ENCODE data around the gene GPR26.
"Not testable (repeated sequence)": the region's sequence is repeated elsewhere in the genome, so short reads cannot be mapped to it uniquely, and the experiment has no call there.

Gene GPR26

GRCh38 chr10:123721441-123722049 is 55.4 kb downstream of the GPR26 start:
- no peak for DNase-seq (ENCODE audit: extremely low read depth, low read depth)
- no peak for TF ChIP-seq CTCF (IDR thresholded peaks at IDR 0.05; ENCODE audit: low read depth, low read length)

GRCh38 chr10:123722351-123722750 is 56.2 kb downstream of the GPR26 start:
- no peak for DNase-seq (ENCODE audit: extremely low read depth, low read depth)
- no peak for TF ChIP-seq CTCF (IDR thresholded peaks at IDR 0.05; ENCODE audit: low read depth, low read length)

DNA sequence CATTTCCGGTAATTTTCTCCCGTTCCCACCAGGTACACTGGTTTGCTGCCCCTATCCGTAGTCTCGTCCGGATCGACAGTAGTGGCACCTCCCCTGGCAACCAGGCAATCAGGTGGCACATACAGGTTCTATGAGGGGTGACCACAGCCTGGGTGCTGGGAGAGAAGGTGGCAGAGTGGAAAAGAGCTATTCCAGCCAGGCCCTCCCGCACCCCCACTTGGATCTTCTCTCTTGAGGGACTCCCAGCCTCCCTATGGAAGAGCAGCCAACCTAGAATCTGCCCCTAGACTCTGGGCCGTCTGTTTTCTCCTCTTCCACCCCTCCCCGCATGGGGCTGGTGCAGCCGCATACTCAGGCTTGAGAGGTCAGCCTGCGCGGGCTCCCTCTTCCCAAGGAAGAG is 58.6 kb downstream of the GPR26 start:
- DNase-seq (ENCODE audit: extremely low read depth, low read depth): no peak

DNA sequence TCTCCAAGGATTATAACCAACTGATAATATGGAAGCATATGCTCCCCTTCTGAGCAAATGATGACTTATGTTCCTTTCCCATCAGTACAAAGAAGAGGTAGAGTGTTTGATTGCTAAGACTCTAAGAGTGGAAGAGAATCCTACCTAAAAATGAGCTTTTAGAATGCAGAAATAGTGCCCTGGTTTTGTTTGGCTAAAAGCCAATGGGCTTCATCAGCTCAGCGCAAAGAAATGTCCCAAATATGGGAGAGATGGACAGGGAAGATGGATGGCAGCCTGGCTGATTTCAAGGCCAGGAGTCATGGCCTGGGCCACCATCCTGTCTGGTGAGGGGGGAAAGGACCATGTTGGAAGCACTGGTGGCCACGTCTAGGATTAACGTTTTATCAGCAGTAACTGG is 60.2 kb downstream of the GPR26 start:
- TF ChIP-seq CTCF (IDR thresholded peaks at IDR 0.05; ENCODE audit: low read depth, low read length): no peak
- DNase-seq (ENCODE audit: extremely low read depth, low read depth): no peak

More for the DNA sequence above, 58.6 kb downstream of the GPR26 start:
- TF ChIP-seq CTCF (IDR thresholded peaks at IDR 0.05; ENCODE audit: low read depth, low read length): no peak

DNA sequence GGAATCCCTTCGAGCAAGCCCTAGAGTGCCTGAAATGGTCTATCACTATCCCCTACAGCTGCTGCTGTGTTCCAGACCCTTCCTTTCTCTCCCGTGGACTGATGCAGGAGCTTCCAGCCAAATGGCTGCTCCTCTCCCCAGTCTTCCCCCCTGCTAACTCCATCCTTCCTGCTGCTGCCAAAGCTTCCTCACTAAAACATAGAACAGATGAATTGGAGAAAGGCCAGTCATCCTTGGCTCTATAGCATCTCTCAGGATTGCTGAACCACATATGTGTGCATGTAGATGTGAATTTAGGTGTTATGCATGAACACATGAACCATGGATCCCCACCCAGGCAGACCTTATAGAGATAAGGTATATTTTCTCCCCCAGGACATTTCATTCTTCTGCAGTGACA is 60.7 kb downstream of the GPR26 start:
- TF ChIP-seq CTCF (IDR thresholded peaks at IDR 0.05; ENCODE audit: low read depth, low read length): no peak
- DNase-seq (ENCODE audit: extremely low read depth, low read depth): no peak

DNA sequence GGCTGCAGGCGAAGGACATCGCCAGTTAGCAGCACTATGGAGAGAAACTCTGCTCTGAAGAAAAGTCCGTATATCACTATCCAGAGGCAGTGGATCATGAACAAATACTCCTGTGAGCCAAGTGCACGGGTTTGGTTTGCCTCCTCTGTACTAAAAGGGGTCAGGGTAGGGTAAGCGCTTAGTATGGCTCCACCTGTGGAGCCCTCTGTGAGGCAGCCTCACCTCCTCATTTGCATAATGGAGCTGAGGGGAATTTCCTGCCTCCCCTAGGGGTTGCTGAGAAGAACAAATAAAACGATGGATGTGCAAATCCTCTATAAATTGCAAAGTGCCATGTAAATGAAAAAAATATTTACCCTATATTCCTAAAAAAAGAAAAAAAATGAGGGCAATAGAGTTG is 63.4 kb downstream of the GPR26 start:
- no peak for TF ChIP-seq CTCF (IDR thresholded peaks at IDR 0.05; ENCODE audit: low read depth, low read length)
- DNase-seq (ENCODE audit: extremely low read depth, low read depth): no peak

GRCh38 chr10:123736917-123737316 is 70.8 kb downstream of the GPR26 start:
- DNase-seq (ENCODE audit: extremely low read depth, low read depth): not testable (repeated sequence)

GRCh38 chr10:123741146-123741545 is 75.0 kb downstream of the GPR26 start:
- no peak for DNase-seq (ENCODE audit: extremely low read depth, low read depth)
- no peak for TF ChIP-seq CTCF (IDR thresholded peaks at IDR 0.05; ENCODE audit: low read depth, low read length)
